GM18867 (cell line): Measurements from ENCODE around the gene SLC1A2.

ENCODE experiments used
- ATAC-seq: cut with Tn5 transposase; IDR thresholded peaks from one replicate; pipeline ENCODE4 v1.9.1; 2021; ENCODE audit warnings: mild to moderate bottlenecking, moderate library complexity; ENCODE audit not compliant: unreplicated experiment

Gene SLC1A2

GRCh38 chr11:35377262-35377661 lies 42.1 kb downstream of the SLC1A2 start:
- no peak for ATAC-seq

- ATAC-seq = no peak
Measured at GRCh38 chr11:35376613-35377012, 42.7 kb downstream of the SLC1A2 start.

GRCh38 chr11:35376118-35376510 lies 43.2 kb downstream of the SLC1A2 start:
- no peak for ATAC-seq

- no peak for ATAC-seq
Measured at GRCh38 chr11:35375332-35376117, 43.8 kb downstream of the SLC1A2 start.

- no peak for ATAC-seq
Measured at GRCh38 chr11:35373284-35373933, 45.9 kb downstream of the SLC1A2 start.

GRCh38 chr11:35372565-35373283 lies 46.6 kb downstream of the SLC1A2 start:
- ATAC-seq = no peak

GRCh38 chr11:35367491-35367890 lies 51.9 kb downstream of the SLC1A2 start:
- no peak for ATAC-seq

- ATAC-seq = no peak
Measured at GRCh38 chr11:35366798-35367197, 52.6 kb downstream of the SLC1A2 start.

- ATAC-seq = no peak
Measured at GRCh38 chr11:35365961-35366360, 53.4 kb downstream of the SLC1A2 start.

GRCh38 chr11:35365395-35365794 lies 54.0 kb downstream of the SLC1A2 start:
- no peak for ATAC-seq

GRCh38 chr11:35363854-35364780 lies 55.2 kb downstream of the SLC1A2 start:
- no peak for ATAC-seq

GRCh38 chr11:35363246-35363801 lies 56.0 kb downstream of the SLC1A2 start:
- ATAC-seq = no peak

- ATAC-seq = no peak
Measured at GRCh38 chr11:35362521-35362980, 56.8 kb downstream of the SLC1A2 start.

- no peak for ATAC-seq
Measured at GRCh38 chr11:35360055-35360530, 59.3 kb downstream of the SLC1A2 start.

- no peak for ATAC-seq
Measured at GRCh38 chr11:35359321-35360054, 59.9 kb downstream of the SLC1A2 start.

GRCh38 chr11:35358391-35358790 lies 61.0 kb downstream of the SLC1A2 start:
- no peak for ATAC-seq

- ATAC-seq = no peak
Measured at GRCh38 chr11:35357923-35358322, 61.4 kb downstream of the SLC1A2 start.

- ATAC-seq = no peak
Measured at GRCh38 chr11:35355102-35355749, 64.1 kb downstream of the SLC1A2 start.

- no peak for ATAC-seq
Measured at GRCh38 chr11:35354644-35355043, 64.7 kb downstream of the SLC1A2 start.
